ENCODE measurements around the gene PCSK2.

DNA sequence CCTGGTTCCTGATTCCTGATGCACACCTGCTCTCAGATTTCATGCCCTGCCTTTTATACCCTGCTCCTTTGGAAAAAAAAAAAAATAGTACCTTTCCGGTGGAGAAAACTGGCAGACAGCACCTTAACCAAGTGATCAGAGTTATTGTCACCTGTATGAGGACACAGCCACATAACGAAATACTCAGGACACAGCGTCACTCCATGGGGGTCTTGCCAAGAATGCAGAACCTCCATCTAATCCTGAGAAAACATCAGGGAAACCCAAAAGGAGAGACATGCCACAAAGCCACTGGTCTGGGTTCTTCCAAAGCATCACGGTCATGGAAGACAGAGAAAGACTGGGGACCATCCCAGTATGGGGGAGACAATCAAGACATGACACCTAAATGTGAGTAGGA is 275.3 kb downstream of the PCSK2 start:
- TF ChIP-seq RAD21 (conservative IDR thresholded peaks at IDR 0.05), result no peak
- TF ChIP-seq, protein P1, sequence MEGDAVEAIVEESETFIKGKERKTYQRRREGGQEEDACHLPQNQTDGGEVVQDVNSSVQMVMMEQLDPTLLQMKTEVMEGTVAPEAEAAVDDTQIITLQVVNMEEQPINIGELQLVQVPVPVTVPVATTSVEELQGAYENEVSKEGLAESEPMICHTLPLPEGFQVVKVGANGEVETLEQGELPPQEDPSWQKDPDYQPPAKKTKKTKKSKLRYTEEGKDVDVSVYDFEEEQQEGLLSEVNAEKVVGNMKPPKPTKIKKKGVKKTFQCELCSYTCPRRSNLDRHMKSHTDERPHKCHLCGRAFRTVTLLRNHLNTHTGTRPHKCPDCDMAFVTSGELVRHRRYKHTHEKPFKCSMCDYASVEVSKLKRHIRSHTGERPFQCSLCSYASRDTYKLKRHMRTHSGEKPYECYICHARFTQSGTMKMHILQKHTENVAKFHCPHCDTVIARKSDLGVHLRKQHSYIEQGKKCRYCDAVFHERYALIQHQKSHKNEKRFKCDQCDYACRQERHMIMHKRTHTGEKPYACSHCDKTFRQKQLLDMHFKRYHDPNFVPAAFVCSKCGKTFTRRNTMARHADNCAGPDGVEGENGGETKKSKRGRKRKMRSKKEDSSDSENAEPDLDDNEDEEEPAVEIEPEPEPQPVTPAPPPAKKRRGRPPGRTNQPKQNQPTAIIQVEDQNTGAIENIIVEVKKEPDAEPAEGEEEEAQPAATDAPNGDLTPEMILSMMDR (IDR thresholded peaks at IDR 0.05; ENCODE audit: poor library complexity, severe bottlenecking), result no peak
- no peak for TF ChIP-seq EP300 (conservative IDR thresholded peaks at IDR 0.05; ENCODE audit: poor library complexity, severe bottlenecking)
- TF ChIP-seq EZH2 (IDR thresholded peaks at IDR 0.05; ENCODE audit: borderline replicate concordance, insufficient read depth, low read length, poor library complexity, severe bottlenecking), result no peak
- no peak for TF ChIP-seq SMC3 (conservative IDR thresholded peaks at IDR 0.05; ENCODE audit: poor library complexity)
- no peak for TF ChIP-seq TAF1 (IDR thresholded peaks at IDR 0.05; ENCODE audit: low read depth)
- no peak for TF ChIP-seq POLR2AphosphoS5 (IDR thresholded peaks at IDR 0.05)
- TF ChIP-seq, protein P2, sequence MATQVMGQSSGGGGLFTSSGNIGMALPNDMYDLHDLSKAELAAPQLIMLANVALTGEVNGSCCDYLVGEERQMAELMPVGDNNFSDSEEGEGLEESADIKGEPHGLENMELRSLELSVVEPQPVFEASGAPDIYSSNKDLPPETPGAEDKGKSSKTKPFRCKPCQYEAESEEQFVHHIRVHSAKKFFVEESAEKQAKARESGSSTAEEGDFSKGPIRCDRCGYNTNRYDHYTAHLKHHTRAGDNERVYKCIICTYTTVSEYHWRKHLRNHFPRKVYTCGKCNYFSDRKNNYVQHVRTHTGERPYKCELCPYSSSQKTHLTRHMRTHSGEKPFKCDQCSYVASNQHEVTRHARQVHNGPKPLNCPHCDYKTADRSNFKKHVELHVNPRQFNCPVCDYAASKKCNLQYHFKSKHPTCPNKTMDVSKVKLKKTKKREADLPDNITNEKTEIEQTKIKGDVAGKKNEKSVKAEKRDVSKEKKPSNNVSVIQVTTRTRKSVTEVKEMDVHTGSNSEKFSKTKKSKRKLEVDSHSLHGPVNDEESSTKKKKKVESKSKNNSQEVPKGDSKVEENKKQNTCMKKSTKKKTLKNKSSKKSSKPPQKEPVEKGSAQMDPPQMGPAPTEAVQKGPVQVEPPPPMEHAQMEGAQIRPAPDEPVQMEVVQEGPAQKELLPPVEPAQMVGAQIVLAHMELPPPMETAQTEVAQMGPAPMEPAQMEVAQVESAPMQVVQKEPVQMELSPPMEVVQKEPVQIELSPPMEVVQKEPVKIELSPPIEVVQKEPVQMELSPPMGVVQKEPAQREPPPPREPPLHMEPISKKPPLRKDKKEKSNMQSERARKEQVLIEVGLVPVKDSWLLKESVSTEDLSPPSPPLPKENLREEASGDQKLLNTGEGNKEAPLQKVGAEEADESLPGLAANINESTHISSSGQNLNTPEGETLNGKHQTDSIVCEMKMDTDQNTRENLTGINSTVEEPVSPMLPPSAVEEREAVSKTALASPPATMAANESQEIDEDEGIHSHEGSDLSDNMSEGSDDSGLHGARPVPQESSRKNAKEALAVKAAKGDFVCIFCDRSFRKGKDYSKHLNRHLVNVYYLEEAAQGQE (IDR thresholded peaks at IDR 0.05; ENCODE audit: borderline replicate concordance), result no peak
- no peak for TF ChIP-seq MXI1 (conservative IDR thresholded peaks at IDR 0.05; ENCODE audit: poor library complexity, severe bottlenecking)
